Suprapubic skin (tissue), 4 donors: ENCODE results near the gene CAMTA1. TPM values are rescaled to one million over a fixed set of nuclear protein-coding genes. Genes with fewer than 3 reads are reported as not detected.
A peak's percentile ranks its signal among the peaks of the same experiment; 100 is the strongest.

Experiments
- DNase-seq, 2 donors: peaks; one replicate each; pipeline ENCODE4 v3.0.0-alpha.2; 2019; ENCODE audit warnings: low spot score in 2 of 2
- H3K27ac ChIP-seq: fragments of 200-600 bp; sonication (generic); one replicate; pipeline ENCODE4 v1.5.1; 2019
- H3K27me3 ChIP-seq: fragments of 200-600 bp; sonication (generic); one replicate; pipeline ENCODE4 v1.5.1; 2019
- H3K36me3 ChIP-seq: fragments of 200-600 bp; sonication (generic); one replicate; pipeline ENCODE4 v1.5.1; 2019
- H3K4me1 ChIP-seq: fragments of 200-600 bp; sonication (generic); one replicate; pipeline ENCODE4 v1.5.1; 2019
- H3K4me3 ChIP-seq: fragments of 200-600 bp; sonication (generic); one replicate; pipeline ENCODE4 v1.5.1; 2019; ENCODE audit warnings: mild to moderate bottlenecking
- H3K9me3 ChIP-seq: fragments of 200-600 bp; sonication (generic); one replicate; pipeline ENCODE4 v1.5.1; 2019
- CTCF ChIP-seq, 2 donors: fragments of 200-600 bp in 1 of 2; fragments of 450-650 bp in 1 of 2; sonication (generic) in 1 of 2; IDR thresholded peaks; one replicate each; pipeline ENCODE4 v1.5.1; 2016 to 2019; ENCODE audit warnings: antibody characterized with exemption in 2 of 2, mild to moderate bottlenecking in 1 of 2, moderate library complexity in 1 of 2
- EP300 ChIP-seq: sonication (generic); formaldehyde crosslinking; IDR thresholded peaks from one replicate; pipeline ENCODE4 v1.6.1; 2017; ENCODE audit warnings: antibody characterized with exemption
- POLR2A ChIP-seq, 2 donors: fragments of 450-650 bp; IDR thresholded peaks; one replicate each; pipeline ENCODE4 v1.6.1; 2017; ENCODE audit warnings: antibody characterized with exemption in 2 of 2, mild to moderate bottlenecking in 2 of 2, moderate library complexity in 2 of 2
- POLR2AphosphoS5 ChIP-seq, 3 donors: sonication (generic); formaldehyde crosslinking; IDR thresholded peaks; one replicate each; pipeline ENCODE4 v1.6.1; 2017; ENCODE audit warnings: antibody characterized with exemption in 3 of 3
- WGBS: methylation state at CpG from one replicate; pipeline ENCODE4 v1.1.5; 2018; 5-methylcytosine and 5-hydroxymethylcytosine counted together
- total RNA-seq, 4 donors: library from RNA; depleted of rRNA; stranded (reverse); fragments of >200 nt; gene quantifications; one replicate each; pipeline ENCODE4 v1.1.0, GENCODE V29; 2016

CAMTA1 gene
- total RNA-seq, 4 donors from 2014 or later = 40.4 to 54.1 (median 46.6) TPM

GRCh38 chr1:7050751-7051665 lies 265.8 kb downstream of the CAMTA1 start:
- DNase-seq = no peak
- no peak overlapping the region for H3K27ac ChIP-seq
- peaks cover 3% of the 10 kb centered on the region for H3K9me3 ChIP-seq
- no peaks in the 10 kb centered on the region for H3K36me3 ChIP-seq
- H3K27me3 ChIP-seq = peaks cover 21% of the 10 kb centered on the region
- 77% methylated on average over 23 of the region's 32 CpGs for WGBS
- H3K4me1 ChIP-seq = no peaks in the 10 kb centered on the region
- TF ChIP-seq POLR2A (IDR thresholded peaks at IDR 0.05) (no peak), EP300 (no peak), POLR2AphosphoS5 (IDR thresholded peaks at IDR 0.05) (no peak), CTCF (IDR thresholded peaks at IDR 0.05) (no peak)
- no peak overlapping the region for H3K4me3 ChIP-seq

GRCh38 chr1:7052701-7053100 lies 267.4 kb downstream of the CAMTA1 start:
- Histone ChIP-seq H3K9me3 (no peaks in the 10 kb centered on the region), H3K27me3 (peaks cover 13% of the 10 kb centered on the region), H3K27ac (no peak overlapping the region), H3K36me3 (no peaks in the 10 kb centered on the region), H3K4me3 (no peak overlapping the region), H3K4me1 (no peaks in the 10 kb centered on the region)
- TF ChIP-seq POLR2AphosphoS5 (IDR thresholded peaks at IDR 0.05) (no peak), POLR2A (IDR thresholded peaks at IDR 0.05) (no peak), EP300 (no peak), CTCF (IDR thresholded peaks at IDR 0.05) (no peak)
- WGBS = 71% methylated on average over 13 of the region's 13 CpGs
- no peak for DNase-seq

GRCh38 chr1:7060745-7061144 lies 275.5 kb downstream of the CAMTA1 start:
- no peak overlapping the region for H3K27ac ChIP-seq
- H3K9me3 ChIP-seq = no peaks in the 10 kb centered on the region
- DNase-seq = no peak
- WGBS = 82% methylated on average over 12 of the region's 12 CpGs
- H3K4me1 ChIP-seq = no peaks in the 10 kb centered on the region
- TF ChIP-seq CTCF (IDR thresholded peaks at IDR 0.05) (no peak), POLR2AphosphoS5 (IDR thresholded peaks at IDR 0.05) (no peak), POLR2A (IDR thresholded peaks at IDR 0.05) (no peak), EP300 (no peak)
- no peaks in the 10 kb centered on the region for H3K36me3 ChIP-seq
- H3K4me3 ChIP-seq = no peak overlapping the region
- H3K27me3 ChIP-seq = peaks cover 12% of the 10 kb centered on the region

- 78% methylated on average over 32 of the region's 32 CpGs for WGBS
- peaks cover 12% of the 10 kb centered on the region for H3K27me3 ChIP-seq
These were observed 277.2 kb downstream of the CAMTA1 start for GRCh38 chr1:7062346-7063061.

More at GRCh38 chr1:7062346-7063061, 277.2 kb downstream of the CAMTA1 start:
- Histone ChIP-seq H3K27ac (no peak overlapping the region), H3K36me3 (no peaks in the 10 kb centered on the region), H3K4me3 (no peak overlapping the region), H3K9me3 (no peaks in the 10 kb centered on the region), H3K4me1 (no peaks in the 10 kb centered on the region)
- no peak for TF ChIP-seq POLR2A (IDR thresholded peaks at IDR 0.05)
- no peak for TF ChIP-seq EP300
- no peak for TF ChIP-seq CTCF (IDR thresholded peaks at IDR 0.05)
- TF ChIP-seq POLR2AphosphoS5 (IDR thresholded peaks at IDR 0.05) = no peak
- DNase-seq = peak in 1 of 2 donors; percentile 65
